ENCODE data around the gene LAMB4.

Gene LAMB4

GRCh38 chr7:108048422-108048821 lies 81.7 kb downstream of the LAMB4 start:
- no peaks in the 10 kb centered on the region for H3F3A ChIP-seq (ENCODE audit: insufficient read depth, low read length)
- H3K9me2 ChIP-seq (replicated peaks; ENCODE audit: insufficient read depth, low read length), result no peaks in the 10 kb centered on the region
- H3K27ac ChIP-seq (ENCODE audit: low read length), result no peak overlapping the region
- no peak for TF ChIP-seq CTCF (IDR thresholded peaks at IDR 0.05; ENCODE audit: low read length)
- no peak for TF ChIP-seq EZH2 (optimal IDR thresholded peaks at IDR 0.05; ENCODE audit: low read depth, low read length)
- no peak for TF ChIP-seq EZH2phosphoT487 (IDR thresholded peaks at IDR 0.05; ENCODE audit: low read length)
- no peak for DNase-seq
- no peaks in the 10 kb centered on the region for H3K36me3 ChIP-seq (replicated peaks; ENCODE audit: insufficient read depth, low read length)
- H4K20me1 ChIP-seq (ENCODE audit: insufficient read depth, low read length), result no peaks in the 10 kb centered on the region
- H3K4me3 ChIP-seq (ENCODE audit: low read length), result no peak overlapping the region
- H3K4me2 ChIP-seq (ENCODE audit: low read depth, low read length), result no peak overlapping the region
- H3K9ac ChIP-seq (ENCODE audit: low read length), result no peak overlapping the region
- no peaks in the 10 kb centered on the region for H3K27me3 ChIP-seq (replicated peaks; ENCODE audit: insufficient read depth, low read length)
- H2AFZ ChIP-seq (ENCODE audit: low read length), result no peak overlapping the region
- H3K9me3 ChIP-seq (replicated peaks; ENCODE audit: insufficient read depth, low read length), result no peaks in the 10 kb centered on the region
- peaks cover 14% of the 10 kb centered on the region for H3K4me1 ChIP-seq (ENCODE audit: low read length)
- H3K79me2 ChIP-seq (ENCODE audit: low read length), result no peaks in the 10 kb centered on the region

DNA sequence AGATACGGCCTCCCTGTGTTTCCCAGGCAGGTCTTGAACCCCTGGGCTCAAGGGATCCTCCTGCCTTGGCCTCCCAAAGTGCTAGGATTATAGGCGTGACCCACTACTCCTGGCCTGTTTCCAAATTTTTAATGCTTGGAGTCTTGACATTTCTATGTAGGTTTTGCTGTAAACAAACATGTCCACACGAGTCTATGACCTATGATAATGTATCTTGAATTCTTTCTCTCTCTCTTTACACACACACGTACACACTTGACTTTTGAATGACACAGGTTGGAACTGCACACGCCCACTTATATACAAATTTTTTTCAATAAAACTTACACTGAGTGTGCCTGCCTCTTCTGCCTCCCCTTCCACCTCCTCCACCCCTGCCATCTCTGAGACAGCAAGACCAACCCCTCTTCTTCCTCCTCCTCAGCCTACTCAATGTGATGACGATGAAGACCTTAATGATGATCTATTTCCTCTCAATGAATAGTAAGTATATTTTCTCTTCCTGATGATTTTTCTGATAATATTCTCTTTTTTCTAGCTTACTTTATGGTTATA lies 83.1 kb downstream of the LAMB4 start:
- DNase-seq, result no peak
- Histone ChIP-seq H4K20me1 (ENCODE audit: insufficient read depth, low read length) (no peaks in the 10 kb centered on the region), H3K9me2 (replicated peaks; ENCODE audit: insufficient read depth, low read length) (no peaks in the 10 kb centered on the region), H3K4me2 (ENCODE audit: low read depth, low read length) (no peak overlapping the region), H2AFZ (ENCODE audit: low read length) (no peak overlapping the region), H3F3A (ENCODE audit: insufficient read depth, low read length) (no peaks in the 10 kb centered on the region), H3K27ac (ENCODE audit: low read length) (no peak overlapping the region), H3K9ac (ENCODE audit: low read length) (no peak overlapping the region), H3K4me1 (ENCODE audit: low read length) (peaks cover 14% of the 10 kb centered on the region), H3K27me3 (replicated peaks; ENCODE audit: insufficient read depth, low read length) (no peaks in the 10 kb centered on the region), H3K4me3 (ENCODE audit: low read length) (no peak overlapping the region), H3K9me3 (replicated peaks; ENCODE audit: insufficient read depth, low read length) (no peaks in the 10 kb centered on the region), H3K36me3 (replicated peaks; ENCODE audit: insufficient read depth, low read length) (no peaks in the 10 kb centered on the region), H3K79me2 (ENCODE audit: low read length) (no peaks in the 10 kb centered on the region)
- TF ChIP-seq EZH2 (optimal IDR thresholded peaks at IDR 0.05; ENCODE audit: low read depth, low read length), result no peak
- TF ChIP-seq CTCF (IDR thresholded peaks at IDR 0.05; ENCODE audit: low read length), result no peak
- TF ChIP-seq EZH2phosphoT487 (IDR thresholded peaks at IDR 0.05; ENCODE audit: low read length), result no peak

DNA sequence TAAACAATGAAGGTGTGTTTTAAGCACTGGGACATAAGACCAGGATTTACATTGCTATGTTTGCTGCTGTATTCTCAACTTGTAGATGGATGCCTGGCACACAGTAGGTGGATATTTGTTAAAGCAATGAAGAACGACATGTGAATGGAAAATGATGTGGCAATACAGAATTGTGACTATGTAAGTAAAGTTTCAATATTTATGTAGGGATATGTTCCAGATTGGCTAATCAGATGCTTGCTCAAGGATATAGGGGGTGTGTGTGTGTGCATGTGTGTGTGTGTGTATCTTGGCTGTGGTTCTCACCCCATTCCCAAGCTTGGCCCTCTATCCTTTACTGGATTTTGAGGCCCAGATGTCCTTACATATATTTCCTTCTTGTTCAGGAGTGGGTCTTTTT lies 84.5 kb downstream of the LAMB4 start:
- peaks cover 12% of the 10 kb centered on the region for H3K4me1 ChIP-seq (ENCODE audit: low read length)
- H3K36me3 ChIP-seq (replicated peaks; ENCODE audit: insufficient read depth, low read length), result no peaks in the 10 kb centered on the region
- H3K9ac ChIP-seq (ENCODE audit: low read length), result no peak overlapping the region
- no peak for TF ChIP-seq CTCF (IDR thresholded peaks at IDR 0.05; ENCODE audit: low read length)
- no peak for TF ChIP-seq EZH2phosphoT487 (IDR thresholded peaks at IDR 0.05; ENCODE audit: low read length)
- no peak for TF ChIP-seq EZH2 (optimal IDR thresholded peaks at IDR 0.05; ENCODE audit: low read depth, low read length)
- no peak for DNase-seq
- H3K27ac ChIP-seq (ENCODE audit: low read length), result no peak overlapping the region
- H2AFZ ChIP-seq (ENCODE audit: low read length), result no peak overlapping the region
- H3K27me3 ChIP-seq (replicated peaks; ENCODE audit: insufficient read depth, low read length), result no peaks in the 10 kb centered on the region
- H3F3A ChIP-seq (ENCODE audit: insufficient read depth, low read length), result no peaks in the 10 kb centered on the region
- H3K79me2 ChIP-seq (ENCODE audit: low read length), result no peaks in the 10 kb centered on the region
- H3K4me3 ChIP-seq (ENCODE audit: low read length), result no peak overlapping the region
- no peaks in the 10 kb centered on the region for H3K9me3 ChIP-seq (replicated peaks; ENCODE audit: insufficient read depth, low read length)
- H3K4me2 ChIP-seq (ENCODE audit: low read depth, low read length), result no peak overlapping the region
- H4K20me1 ChIP-seq (ENCODE audit: insufficient read depth, low read length), result no peaks in the 10 kb centered on the region
- no peaks in the 10 kb centered on the region for H3K9me2 ChIP-seq (replicated peaks; ENCODE audit: insufficient read depth, low read length)
